ENCODE data around the gene CTAG2. TPM values are rescaled to one million over a fixed set of nuclear protein-coding genes. Genes with fewer than 3 reads are reported as not detected.
A peak's percentile ranks its signal among the peaks of the same experiment; 100 is the strongest.
"Not testable (repeated sequence)": the region's sequence is repeated elsewhere in the genome, so short reads cannot be mapped to it uniquely, and the experiment has no call there.

The CTAG2 gene
- total RNA-seq, 2 experiments from 2014 or later = not detected

DNA sequence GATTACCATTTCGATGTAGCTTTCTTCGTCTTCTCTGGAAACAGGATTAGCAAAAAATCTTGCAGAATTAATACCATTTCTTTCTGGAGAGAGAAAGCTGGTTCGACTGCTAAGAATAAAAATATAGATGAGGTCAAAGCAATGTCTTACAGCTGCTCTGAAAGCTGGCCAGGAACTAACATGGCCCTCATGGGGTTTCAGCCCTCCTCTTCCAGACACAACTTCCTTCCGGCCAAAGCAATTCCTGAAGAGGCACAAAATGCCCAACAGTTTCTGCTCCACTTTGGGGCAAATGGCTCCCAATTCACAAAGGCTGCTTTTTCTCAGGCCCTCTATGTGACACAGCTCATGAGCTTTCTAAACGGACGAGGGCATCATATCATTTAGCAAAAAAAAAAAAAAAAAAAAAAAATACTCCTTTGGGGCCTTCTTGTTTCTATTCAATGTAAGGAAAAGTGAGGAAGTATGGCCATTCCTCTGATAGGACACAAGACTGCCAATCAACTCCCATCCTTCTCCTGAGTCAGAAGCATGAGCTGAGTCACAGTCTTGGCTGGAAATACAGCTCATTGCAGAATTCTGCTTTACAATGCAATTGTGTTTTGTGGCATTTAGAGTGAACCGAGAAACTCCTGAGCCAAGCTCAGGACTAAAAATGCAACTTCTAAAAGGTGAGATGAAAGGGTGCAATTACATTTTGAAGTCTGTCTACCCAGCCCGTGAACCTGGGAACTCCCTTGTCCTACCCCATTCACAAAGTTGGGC, 42.7 kb upstream of the CTAG2 start:
- H3K27ac ChIP-seq (ENCODE audit: low read depth in 1 of 2, low read length in 2 of 2) = no peak overlapping the region
- H3K4me1 ChIP-seq (ENCODE audit: insufficient read depth, low read length) = no peaks in the 10 kb centered on the region
- H3K27ac Mint-ChIP-seq = no peak overlapping the region
- no peak overlapping the region for H3K4me3 Mint-ChIP-seq
- no peaks in the 10 kb centered on the region for H3K9me3 ChIP-seq (ENCODE audit: control insufficient read depth in 1 of 2, insufficient read depth in 1 of 2, low read length in 2 of 2)
- peaks cover 9% of the 10 kb centered on the region for H3K4me1 Mint-ChIP-seq (ENCODE audit: low read depth)
- no peaks in the 10 kb centered on the region for H3K27me3 ChIP-seq (ENCODE audit: control insufficient read depth in 1 of 2, insufficient read depth in 2 of 2, low read length in 2 of 2)
- ChIA-PET POLR2A (no interaction called here), CTCF (no interaction called here)
- H3K9me3 Mint-ChIP-seq = no peaks in the 10 kb centered on the region
- peaks cover 47% of the 10 kb centered on the region for H3K36me3 ChIP-seq (ENCODE audit: insufficient read depth, low read length)
- TF ChIP-seq, protein P1, sequence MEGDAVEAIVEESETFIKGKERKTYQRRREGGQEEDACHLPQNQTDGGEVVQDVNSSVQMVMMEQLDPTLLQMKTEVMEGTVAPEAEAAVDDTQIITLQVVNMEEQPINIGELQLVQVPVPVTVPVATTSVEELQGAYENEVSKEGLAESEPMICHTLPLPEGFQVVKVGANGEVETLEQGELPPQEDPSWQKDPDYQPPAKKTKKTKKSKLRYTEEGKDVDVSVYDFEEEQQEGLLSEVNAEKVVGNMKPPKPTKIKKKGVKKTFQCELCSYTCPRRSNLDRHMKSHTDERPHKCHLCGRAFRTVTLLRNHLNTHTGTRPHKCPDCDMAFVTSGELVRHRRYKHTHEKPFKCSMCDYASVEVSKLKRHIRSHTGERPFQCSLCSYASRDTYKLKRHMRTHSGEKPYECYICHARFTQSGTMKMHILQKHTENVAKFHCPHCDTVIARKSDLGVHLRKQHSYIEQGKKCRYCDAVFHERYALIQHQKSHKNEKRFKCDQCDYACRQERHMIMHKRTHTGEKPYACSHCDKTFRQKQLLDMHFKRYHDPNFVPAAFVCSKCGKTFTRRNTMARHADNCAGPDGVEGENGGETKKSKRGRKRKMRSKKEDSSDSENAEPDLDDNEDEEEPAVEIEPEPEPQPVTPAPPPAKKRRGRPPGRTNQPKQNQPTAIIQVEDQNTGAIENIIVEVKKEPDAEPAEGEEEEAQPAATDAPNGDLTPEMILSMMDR (IDR thresholded peaks at IDR 0.05) = no peak
- DNase-seq (no peak), ATAC-seq (ENCODE audit: poor library complexity) (no peak)
- H3K4me3 ChIP-seq (ENCODE audit: low read length) = no peak overlapping the region
- H3K36me3 Mint-ChIP-seq (ENCODE audit: low read depth) = peaks cover 62% of the 10 kb centered on the region
- intact Hi-C loops (cut with DNase I, micrococcal nuclease) = no loop called here
- H3K27me3 Mint-ChIP-seq = no peaks in the 10 kb centered on the region

DNA sequence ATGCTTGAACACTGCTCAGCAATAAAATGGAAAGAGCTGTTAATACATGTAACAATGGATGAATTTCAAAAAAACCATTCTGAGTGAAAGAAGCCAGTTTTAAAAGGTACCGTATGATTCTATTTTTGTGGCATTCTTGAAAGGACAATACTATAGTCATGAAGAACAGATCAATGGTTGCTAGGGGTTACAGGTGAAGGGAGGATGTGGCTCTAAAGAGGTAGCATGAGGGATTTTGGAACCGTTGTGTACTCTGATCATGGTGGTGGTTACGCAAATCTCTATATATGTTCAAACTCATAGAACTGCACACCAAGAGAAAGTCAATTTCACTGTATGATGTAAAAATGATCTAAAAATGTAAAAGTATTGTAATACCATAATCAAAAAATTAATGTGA, 40.0 kb upstream of the CTAG2 start:
- H3K9me3 Mint-ChIP-seq = no peaks in the 10 kb centered on the region
- intact Hi-C loops (cut with DNase I, micrococcal nuclease) = no loop called here
- Histone ChIP-seq H3K27ac (ENCODE audit: low read depth in 1 of 2, low read length in 2 of 2) (no peak overlapping the region), H3K9me3 (ENCODE audit: control insufficient read depth in 1 of 2, insufficient read depth in 1 of 2, low read length in 2 of 2) (no peaks in the 10 kb centered on the region), H3K4me3 (ENCODE audit: low read length) (no peak overlapping the region), H3K36me3 (ENCODE audit: insufficient read depth, low read length) (peaks cover 28% of the 10 kb centered on the region), H3K27me3 (ENCODE audit: control insufficient read depth in 1 of 2, insufficient read depth in 2 of 2, low read length in 2 of 2) (no peaks in the 10 kb centered on the region), H3K4me1 (ENCODE audit: insufficient read depth, low read length) (no peaks in the 10 kb centered on the region)
- no peaks in the 10 kb centered on the region for H3K27me3 Mint-ChIP-seq
- ChIA-PET POLR2A (no interaction called here), CTCF (no interaction called here)
- TF ChIP-seq, protein P1 (IDR thresholded peaks at IDR 0.05) = no peak
- H3K27ac Mint-ChIP-seq = peak overlapping the region; percentile 69
- H3K4me1 Mint-ChIP-seq (ENCODE audit: low read depth) = peaks cover 9% of the 10 kb centered on the region
- no peak overlapping the region for H3K4me3 Mint-ChIP-seq
- ATAC-seq (ENCODE audit: poor library complexity) (peak; percentile 76), DNase-seq (peak in 3 of 14 experiments; percentile 24 to 44 (median 38))
- H3K36me3 Mint-ChIP-seq (ENCODE audit: low read depth) = peaks cover 48% of the 10 kb centered on the region

DNA sequence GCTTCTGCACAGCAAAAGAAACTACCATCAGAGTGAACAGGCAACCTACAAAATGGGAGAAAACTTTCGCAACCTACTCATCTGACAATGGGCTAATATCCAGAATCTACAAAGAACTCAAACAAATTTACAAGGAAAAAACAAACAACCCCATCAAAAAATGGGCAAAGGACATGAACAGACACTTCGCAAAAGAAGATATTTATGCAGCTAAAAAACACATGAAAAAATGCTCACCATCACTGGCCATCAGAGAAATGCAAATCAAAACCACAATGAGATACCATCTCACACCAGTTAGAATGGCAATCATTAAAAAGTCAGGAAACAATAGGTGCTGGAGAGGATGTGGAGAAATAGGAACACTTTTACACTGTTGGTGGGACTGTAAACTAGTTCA, 37.1 kb upstream of the CTAG2 start:
- H3K4me1 ChIP-seq (ENCODE audit: insufficient read depth, low read length); H3K27me3 ChIP-seq (ENCODE audit: control insufficient read depth in 1 of 2, insufficient read depth in 2 of 2, low read length in 2 of 2); H3K36me3 ChIP-seq (ENCODE audit: insufficient read depth, low read length); H3K4me1 Mint-ChIP-seq (ENCODE audit: low read depth); POLR2A ChIA-PET; H3K9me3 ChIP-seq (ENCODE audit: control insufficient read depth in 1 of 2, insufficient read depth in 1 of 2, low read length in 2 of 2); H3K27ac Mint-ChIP-seq; ATAC-seq (ENCODE audit: poor library complexity); H3K9me3 Mint-ChIP-seq; CTCF ChIA-PET; intact Hi-C loops (cut with DNase I, micrococcal nuclease); H3K27ac ChIP-seq (ENCODE audit: low read depth in 1 of 2, low read length in 2 of 2); H3K27me3 Mint-ChIP-seq; H3K4me3 Mint-ChIP-seq; H3K4me3 ChIP-seq (ENCODE audit: low read length); DNase-seq: not testable (repeated sequence)
- H3K36me3 Mint-ChIP-seq (ENCODE audit: low read depth) = peaks cover 24% of the 10 kb centered on the region

DNA sequence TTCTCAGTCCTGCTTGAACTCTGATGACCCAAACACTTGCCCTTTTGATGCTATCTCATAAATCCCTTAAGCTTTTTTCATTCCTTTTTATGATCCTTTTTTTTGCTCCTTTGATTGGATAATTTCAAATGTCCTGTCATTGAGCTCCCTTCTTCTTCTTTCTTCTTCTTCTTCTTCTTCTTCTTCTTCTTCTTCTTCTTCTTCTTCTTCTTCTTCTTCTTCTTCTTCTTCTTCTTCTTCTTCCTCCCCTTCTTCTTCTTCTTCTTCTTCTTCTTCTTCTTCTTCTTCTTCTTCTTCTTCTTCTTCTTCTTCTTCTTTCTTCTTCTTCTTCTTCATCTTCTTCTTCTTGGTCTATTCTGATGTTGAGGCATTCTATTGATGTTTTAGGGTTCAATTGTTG, 18.7 kb upstream of the CTAG2 start:
- H3K4me1 Mint-ChIP-seq (ENCODE audit: low read depth); CTCF ChIA-PET; POLR2A ChIA-PET: not testable (repeated sequence)

DNA sequence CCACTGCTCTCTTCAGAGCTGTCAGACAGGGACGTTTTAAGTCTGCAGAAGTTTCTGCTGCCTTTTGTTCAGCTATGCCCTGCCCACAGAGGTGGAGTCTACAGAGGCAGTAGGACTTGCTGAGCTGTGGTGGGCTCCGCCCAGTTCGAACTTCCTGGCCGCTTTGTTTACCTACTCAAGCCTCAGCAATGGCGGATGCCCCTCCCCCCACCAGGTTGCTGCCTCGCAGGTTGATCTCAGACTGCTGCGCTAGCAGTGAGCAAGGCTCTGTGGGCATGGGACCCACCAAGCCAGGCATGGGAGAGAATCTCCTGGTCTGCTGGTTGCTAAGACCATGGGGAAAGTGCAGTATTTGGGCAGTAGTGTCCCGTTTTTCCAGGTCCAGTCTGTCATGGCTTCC, 17.5 kb upstream of the CTAG2 start:
- H3K9me3 ChIP-seq (ENCODE audit: control insufficient read depth in 1 of 2, insufficient read depth in 1 of 2, low read length in 2 of 2) = peaks cover 0 to 11% of the 10 kb centered on the region in 2 experiments
- H3K9me3 Mint-ChIP-seq; H3K4me1 Mint-ChIP-seq (ENCODE audit: low read depth): not testable (repeated sequence)

More for the DNA sequence above, 18.7 kb upstream of the CTAG2 start:
- H3K36me3 Mint-ChIP-seq (ENCODE audit: low read depth); H3K36me3 ChIP-seq (ENCODE audit: insufficient read depth, low read length); H3K27ac ChIP-seq (ENCODE audit: low read depth in 1 of 2, low read length in 2 of 2); H3K9me3 Mint-ChIP-seq; H3K4me1 ChIP-seq (ENCODE audit: insufficient read depth, low read length); H3K4me3 Mint-ChIP-seq; ATAC-seq (ENCODE audit: poor library complexity); H3K27ac Mint-ChIP-seq; H3K27me3 ChIP-seq (ENCODE audit: control insufficient read depth in 1 of 2, insufficient read depth in 2 of 2, low read length in 2 of 2); H3K27me3 Mint-ChIP-seq; H3K4me3 ChIP-seq (ENCODE audit: low read length); DNase-seq: not testable (repeated sequence)
- peaks cover 0 to 11% of the 10 kb centered on the region in 2 experiments for H3K9me3 ChIP-seq (ENCODE audit: control insufficient read depth in 1 of 2, insufficient read depth in 1 of 2, low read length in 2 of 2)
- intact Hi-C loops (cut with DNase I, micrococcal nuclease) = loop anchor here in 1 of 2 experiments (10.0 kb wide), 1 partner anchor 163 kb away; the partner anchor contains the start of gene SMIM9

More for the DNA sequence above, 17.5 kb upstream of the CTAG2 start:
- H3K4me1 ChIP-seq (ENCODE audit: insufficient read depth, low read length); ATAC-seq (ENCODE audit: poor library complexity); H3K27me3 ChIP-seq (ENCODE audit: control insufficient read depth in 1 of 2, insufficient read depth in 2 of 2, low read length in 2 of 2); H3K4me3 Mint-ChIP-seq; H3K36me3 Mint-ChIP-seq (ENCODE audit: low read depth); H3K27ac ChIP-seq (ENCODE audit: low read depth in 1 of 2, low read length in 2 of 2); H3K27ac Mint-ChIP-seq; H3K27me3 Mint-ChIP-seq; CTCF ChIA-PET; H3K36me3 ChIP-seq (ENCODE audit: insufficient read depth, low read length); H3K4me3 ChIP-seq (ENCODE audit: low read length); POLR2A ChIA-PET: not testable (repeated sequence)
- intact Hi-C loops (cut with DNase I, micrococcal nuclease) = loop anchor here in 1 of 2 experiments (10.0 kb wide), 1 partner anchor 164 kb away; the partner anchor contains the start of gene SMIM9
- DNase-seq = peak in 3 of 14 experiments; percentile 3 to 25 (median 4)
